GM13976 (cell line): Measurements from ENCODE around the gene ATP8A1.
"Not testable (repeated sequence)": the region's sequence is repeated elsewhere in the genome, so short reads cannot be mapped to it uniquely, and the experiment has no call there.

Source experiments
- DNase-seq: peaks from one replicate; pipeline ENCODE4 v3.0.0; 2012; ENCODE audit warnings: low spot score
- CTCF ChIP-seq: IDR thresholded peaks from 2 replicates; pipeline ENCODE4 v1.5.1; 2012; ENCODE audit warnings: borderline replicate concordance, mild to moderate bottlenecking; ENCODE audit not compliant: insufficient read depth; ENCODE audit errors: extremely low read depth, missing control alignments, control extremely low read depth
- in situ Hi-C: fragments of 300-500 bp; cut with MboI; formaldehyde crosslinking; loops from one replicate; pipeline ENCODE4 v1.12.0; 2022; ENCODE audit warnings: low sequenced_read_pairs, mixed read lengths, inconsistent platforms; ENCODE audit not compliant: unreplicated experiment

Gene ATP8A1

GRCh38 chr4:42656944-42657792, at the start of gene ATP8A1:
Gene ATP8A1, minus strand, starts transcription at chr4:42657105. Its CDS starts 232 bp downstream, at chr4:42656873.
- TF ChIP-seq CTCF = no peak
- DNase-seq = peak; percentile 98
- in situ Hi-C loops = no loop called here

DNA sequence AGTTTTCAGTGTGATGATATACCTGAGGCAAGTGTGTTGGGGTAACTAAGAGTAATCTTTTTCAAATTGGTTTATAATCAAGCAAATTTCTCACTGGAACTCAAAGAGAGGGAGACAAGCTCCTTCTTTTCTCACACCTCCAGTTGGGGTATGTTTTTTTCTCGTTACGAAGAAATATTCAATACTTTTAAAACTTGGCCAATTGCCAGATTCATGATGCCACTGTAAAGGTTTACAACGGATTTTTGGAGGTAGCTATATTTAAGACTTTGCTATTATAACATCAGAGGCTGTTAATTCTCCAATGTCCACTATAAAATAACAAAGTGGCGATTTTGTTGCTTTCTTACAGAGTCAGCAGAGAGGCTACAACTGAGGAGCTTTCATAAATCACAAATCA, 49.2 kb upstream of the ATP8A1 start:
- DNase-seq = no peak
- in situ Hi-C loops = no loop called here
- TF ChIP-seq CTCF = no peak

- in situ Hi-C loops = no loop called here
- TF ChIP-seq CTCF = no peak
- DNase-seq = no peak
These were observed 46.9 kb upstream of the ATP8A1 start for GRCh38 chr4:42703813-42704212.

GRCh38 chr4:42702895-42703294, 46.0 kb upstream of the ATP8A1 start:
- in situ Hi-C loops = no loop called here
- no peak for DNase-seq
- no peak for TF ChIP-seq CTCF

DNA sequence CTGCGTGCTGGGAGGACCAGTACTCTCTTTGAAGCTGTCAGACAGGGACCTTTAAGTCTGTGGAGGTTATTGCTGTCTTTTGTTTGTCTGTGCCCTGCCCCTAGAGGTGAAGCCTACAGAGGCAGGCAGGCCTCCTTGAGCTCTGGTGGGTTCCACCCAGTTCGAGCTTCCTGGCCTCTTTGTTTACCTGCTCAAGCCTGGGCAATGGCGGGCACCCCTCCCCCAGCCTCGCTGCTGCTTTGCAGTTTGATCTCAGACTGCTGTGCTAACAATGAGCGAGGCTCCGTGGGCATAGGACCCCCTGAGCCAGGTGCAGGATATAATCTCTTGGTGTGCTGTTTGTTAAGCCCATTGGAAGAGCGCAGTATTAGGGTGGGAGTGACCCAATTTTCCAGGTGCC, 44.9 kb upstream of the ATP8A1 start:
- in situ Hi-C loops, DNase-seq: not testable (repeated sequence)

- TF ChIP-seq CTCF = no peak
- DNase-seq = no peak
- in situ Hi-C loops = no loop called here
These were observed 33.6 kb upstream of the ATP8A1 start for GRCh38 chr4:42690537-42690936.

DNA sequence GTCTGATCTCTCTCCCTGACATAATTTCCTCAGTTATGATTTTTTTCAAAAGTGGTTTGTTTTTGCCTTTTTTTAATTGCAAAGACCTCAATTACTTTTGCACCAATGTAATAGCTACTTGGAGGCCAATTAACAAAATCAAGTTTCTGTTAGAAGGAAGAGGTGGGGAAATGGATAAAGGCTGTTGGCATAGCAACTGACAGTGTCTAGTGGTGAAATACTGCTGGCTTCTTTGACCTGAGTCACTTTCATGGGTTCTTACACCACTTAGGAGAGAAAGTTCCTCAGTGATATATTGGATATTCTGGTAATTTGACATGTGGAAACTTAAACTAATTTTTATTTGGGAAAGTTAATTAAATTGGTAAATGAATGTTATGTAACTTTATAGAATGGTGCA, 26.5 kb upstream of the ATP8A1 start:
- no peak for TF ChIP-seq CTCF
- in situ Hi-C loops = no loop called here
- no peak for DNase-seq
